ENCODE results near the gene LY6G5C. TPM values are rescaled to one million over a fixed set of nuclear protein-coding genes. Genes with fewer than 3 reads are reported as not detected.

Gene LY6G5C
- total RNA-seq, 4 donors from 2014 or later = not detected

- H3K4me3 ChIP-seq = peak overlapping the region in 1 of 4 donors; percentile 5
- H3K4me1 ChIP-seq = peaks cover 7 to 76% (median 14%) of the 10 kb centered on the region in 4 donors
- no peak for DNase-seq
- TF ChIP-seq POLR2A (IDR thresholded peaks at IDR 0.05) = no peak
- no peak for TF ChIP-seq CTCF (IDR thresholded peaks at IDR 0.05)
- no peak overlapping the region for H3K27ac ChIP-seq
- H3K9me3 ChIP-seq = no peaks in the 10 kb centered on the region
- no peaks in the 10 kb centered on the region for H3K27me3 ChIP-seq
- peaks cover 0 to 25% (median 0%) of the 10 kb centered on the region in 3 donors for H3K36me3 ChIP-seq
Observed at GRCh38 chr6:31658158-31658688, 22.6 kb downstream of the LY6G5C start.

GRCh38 chr6:31657406-31658157, 23.3 kb downstream of the LY6G5C start:
- TF ChIP-seq CTCF (IDR thresholded peaks at IDR 0.05) = no peak
- no peak for TF ChIP-seq POLR2A (IDR thresholded peaks at IDR 0.05)
- no peak for DNase-seq
- Histone ChIP-seq H3K27me3 (no peaks in the 10 kb centered on the region), H3K36me3 (peaks cover 0 to 25% (median 0%) of the 10 kb centered on the region in 3 donors), H3K27ac (no peak overlapping the region), H3K4me3 (no peak overlapping the region), H3K9me3 (no peaks in the 10 kb centered on the region), H3K4me1 (peaks cover 7 to 70% (median 14%) of the 10 kb centered on the region in 4 donors)

- H3K4me1 ChIP-seq = peaks cover 7 to 64% (median 21%) of the 10 kb centered on the region in 4 donors
- H3K27me3 ChIP-seq = no peaks in the 10 kb centered on the region
- no peak for TF ChIP-seq POLR2A (IDR thresholded peaks at IDR 0.05)
- peak in 1 of 6 experiments; percentile 3 for TF ChIP-seq CTCF (IDR thresholded peaks at IDR 0.05)
- no peak for DNase-seq
- peak within 1 kb of the TSS in 1 of 4 donors; percentile 15 for H3K4me3 ChIP-seq
- no peaks in the 10 kb centered on the region for H3K9me3 ChIP-seq
- H3K36me3 ChIP-seq = peaks cover 0 to 18% (median 0%) of the 10 kb centered on the region in 3 donors
- peak within 1 kb of the TSS in 1 of 4 donors; percentile 45 for H3K27ac ChIP-seq
Observed at GRCh38 chr6:31655349-31656237, 25.3 kb downstream of the LY6G5C start, which contains the start of gene APOM. Gene APOM, plus strand, starts transcription at chr6:31655894. Its CDS starts 73 bp downstream, at chr6:31655967.

- no peak for TF ChIP-seq CTCF (IDR thresholded peaks at IDR 0.05)
- TF ChIP-seq POLR2A (IDR thresholded peaks at IDR 0.05) = no peak
- H3K9me3 ChIP-seq = no peaks in the 10 kb centered on the region
- H3K27ac ChIP-seq = peak overlapping the region in 1 of 4 donors; percentile 45
- DNase-seq = no peak
- H3K4me3 ChIP-seq = no peak overlapping the region
- peaks cover 0 to 24% (median 0%) of the 10 kb centered on the region in 3 donors for H3K36me3 ChIP-seq
- no peaks in the 10 kb centered on the region for H3K27me3 ChIP-seq
- H3K4me1 ChIP-seq = peaks cover 7 to 63% (median 21%) of the 10 kb centered on the region in 4 donors
Observed at GRCh38 chr6:31654574-31655348, 26.1 kb downstream of the LY6G5C start.
